ENCODE data around the gene FBXO48.

GRCh38 chr2:68468801-68469200, 1.7 kb upstream of the FBXO48 start:
- TF ChIP-seq EZH2 (IDR thresholded peaks at IDR 0.05; ENCODE audit: borderline replicate concordance, control insufficient read depth, low read depth, low read length) (no peak), TAF1 (IDR thresholded peaks at IDR 0.05; ENCODE audit: borderline replicate concordance, low read depth, low read length) (no peak), MYC (IDR thresholded peaks at IDR 0.05; ENCODE audit: insufficient read depth, insufficient read length, insufficient replicate concordance, low read length, severe bottlenecking) (no peak), BHLHE40 (IDR thresholded peaks at IDR 0.05; ENCODE audit: borderline replicate concordance in 1 of 2, low read depth in 2 of 2, low read length in 1 of 2) (no peak), POLR2A (IDR thresholded peaks at IDR 0.05; ENCODE audit: low read depth, low read length) (no peak)
- TF ChIP-seq, protein P1, sequence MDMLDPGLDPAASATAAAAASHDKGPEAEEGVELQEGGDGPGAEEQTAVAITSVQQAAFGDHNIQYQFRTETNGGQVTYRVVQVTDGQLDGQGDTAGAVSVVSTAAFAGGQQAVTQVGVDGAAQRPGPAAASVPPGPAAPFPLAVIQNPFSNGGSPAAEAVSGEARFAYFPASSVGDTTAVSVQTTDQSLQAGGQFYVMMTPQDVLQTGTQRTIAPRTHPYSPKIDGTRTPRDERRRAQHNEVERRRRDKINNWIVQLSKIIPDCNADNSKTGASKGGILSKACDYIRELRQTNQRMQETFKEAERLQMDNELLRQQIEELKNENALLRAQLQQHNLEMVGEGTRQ (IDR thresholded peaks at IDR 0.05; ENCODE audit: borderline replicate concordance, low read depth, low read length): no peak
- TF ChIP-seq, protein P2, sequence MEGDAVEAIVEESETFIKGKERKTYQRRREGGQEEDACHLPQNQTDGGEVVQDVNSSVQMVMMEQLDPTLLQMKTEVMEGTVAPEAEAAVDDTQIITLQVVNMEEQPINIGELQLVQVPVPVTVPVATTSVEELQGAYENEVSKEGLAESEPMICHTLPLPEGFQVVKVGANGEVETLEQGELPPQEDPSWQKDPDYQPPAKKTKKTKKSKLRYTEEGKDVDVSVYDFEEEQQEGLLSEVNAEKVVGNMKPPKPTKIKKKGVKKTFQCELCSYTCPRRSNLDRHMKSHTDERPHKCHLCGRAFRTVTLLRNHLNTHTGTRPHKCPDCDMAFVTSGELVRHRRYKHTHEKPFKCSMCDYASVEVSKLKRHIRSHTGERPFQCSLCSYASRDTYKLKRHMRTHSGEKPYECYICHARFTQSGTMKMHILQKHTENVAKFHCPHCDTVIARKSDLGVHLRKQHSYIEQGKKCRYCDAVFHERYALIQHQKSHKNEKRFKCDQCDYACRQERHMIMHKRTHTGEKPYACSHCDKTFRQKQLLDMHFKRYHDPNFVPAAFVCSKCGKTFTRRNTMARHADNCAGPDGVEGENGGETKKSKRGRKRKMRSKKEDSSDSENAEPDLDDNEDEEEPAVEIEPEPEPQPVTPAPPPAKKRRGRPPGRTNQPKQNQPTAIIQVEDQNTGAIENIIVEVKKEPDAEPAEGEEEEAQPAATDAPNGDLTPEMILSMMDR (IDR thresholded peaks at IDR 0.05 in 2 of 3, conservative IDR thresholded peaks at IDR 0.05 in 1 of 3; ENCODE audit: control insufficient read depth in 2 of 3, extremely low read depth in 1 of 3, insufficient read depth in 1 of 3, low read depth in 3 of 3, low read length in 3 of 3): no peak
